Heart left ventricle (tissue), 13 donors: ENCODE measurements around the gene RHOJ.

ENCODE experiments used
- CTCF ChIP-seq, 12 donors: fragments of 200-600 bp; sonication (generic) in 4 of 12; IDR thresholded peaks; one replicate each; pipeline versions ENCODE4 v1.5.0 to v1.8.0; 2018 to 2022; ENCODE audit warnings: antibody characterized with exemption in 12 of 12, mild to moderate bottlenecking in 5 of 12
- POLR2A ChIP-seq, 2 donors: fragments of 450-650 bp; IDR thresholded peaks; one replicate each; pipeline ENCODE4 v1.6.1; 2017; ENCODE audit warnings: antibody characterized with exemption in 2 of 2, mild to moderate bottlenecking in 2 of 2, moderate library complexity in 2 of 2
- donor health status: ischemic (EF 13 %, LVEDD 7.1; RV severe dilation, severe dysfunction).
- donor health status: DM: no; HTN: yes; CAD: no.
- donor health status: DM: no; HTN: no; CAD: no.
- donor health status: ischemic (EF 25% LVEDD 6.9; RV normal size, moderate dysfunction).
- donor health status: ischemic (EF 25% LVEDD 5.7; RV mildly dilated, moderate dysfunction).
- donor health status: ischemic (EF 35%, LVEDD 5.7; RV mildly dilated, moderate dysfunction).
- donor health status: nonischemic (EF 11% LVEDD 7.7; RV severe dilation, severe dysfunction).
- donor health status: DM: yes; HTN: yes; CAD: no.
- donor health status: PGD.
- donor health status: ischemic (EF 29% LVEDD 5.4; RV normal size, mild dysfunction).
- donor health status: nonischemic (EF 23%, LVEDD 6.1; RV moderate dilation, normal function).

GRCh38 chr14:63297372-63298063 lies 93.3 kb downstream of the RHOJ start:
- TF ChIP-seq CTCF (IDR thresholded peaks at IDR 0.05), result no peak
- no peak for TF ChIP-seq POLR2A (IDR thresholded peaks at IDR 0.05)
